Esophagus squamous epithelium (tissue), 5 donors: ENCODE measurements around the gene POLN. TPM values are rescaled to one million over a fixed set of nuclear protein-coding genes. Genes with fewer than 3 reads are reported as not detected.

ENCODE experiments used
- DNase-seq: peaks from one replicate; lab custom pipeline; 2025; lab: John Stamatoyannopoulos, UW
- H3K27ac ChIP-seq, 4 donors: fragments of 200-600 bp; sonication (generic); one replicate each; pipeline ENCODE4 v1.5.1; 2016 to 2019; ENCODE audit warnings: mild to moderate bottlenecking in 1 of 4
- H3K27me3 ChIP-seq, 4 donors: fragments of 200-600 bp; sonication (generic); 1 replicate in 3 of 4; 2 replicates in 1 of 4; pipeline versions ENCODE4 v1.5.1 to v1.6.0; 2017 to 2021; ENCODE audit warnings: antibody characterized with exemption in 1 of 4
- H3K36me3 ChIP-seq, 3 donors: fragments of 200-600 bp; sonication (generic); one replicate each; pipeline ENCODE4 v1.5.1; 2016 to 2019
- H3K4me1 ChIP-seq, 3 donors: fragments of 200-600 bp; sonication (generic); one replicate each; pipeline ENCODE4 v1.5.1; 2017 to 2019
- H3K4me3 ChIP-seq, 4 donors: fragments of 200-600 bp; sonication (generic); 1 replicate in 3 of 4; 2 replicates in 1 of 4; pipeline ENCODE4 v1.5.1; 2016 to 2019; ENCODE audit warnings: mild to moderate bottlenecking in 2 of 4, moderate library complexity in 1 of 4
- H3K9me3 ChIP-seq, 3 donors: fragments of 200-600 bp; sonication (generic); one replicate each; pipeline ENCODE4 v1.5.1; 2016 to 2019
- POLR2A ChIP-seq, 4 donors: fragments of 450-650 bp; IDR thresholded peaks; one replicate each; pipeline ENCODE4 v1.6.1; 2017; ENCODE audit warnings: antibody characterized with exemption in 4 of 4, mild to moderate bottlenecking in 4 of 4, moderate library complexity in 3 of 4
- WGBS, 2 donors: methylation state at CpG; one replicate each; pipeline ENCODE4 v1.1.5; 2018; 5-methylcytosine and 5-hydroxymethylcytosine counted together
- intact Hi-C: fragments of 100-400 bp; cut with DNase I; formaldehyde crosslinking; loops from one replicate; pipeline ENCODE4 v1.15.0; 2022
- total RNA-seq, 4 donors: library from RNA; depleted of rRNA; stranded (reverse); fragments of >200 nt; gene quantifications; one replicate each; pipeline ENCODE4 v1.1.0, GENCODE V29; 2016
- TF ChIP-seq, protein P1 (sequence below), 6 experiments: fragments of 450-650 bp in 4 of 6; fragments of 200-600 bp in 2 of 6; sonication (generic) in 2 of 6; IDR thresholded peaks; one replicate each; pipeline ENCODE4 v1.5.1; 2016 to 2019; ENCODE audit warnings: antibody characterized with exemption in 6 of 6, mild to moderate bottlenecking in 4 of 6, moderate library complexity in 4 of 6
- donor health status: DM: yes; HTN: yes; CAD: no.

Gene POLN
- total RNA-seq, 4 donors from 2014 or later = 0.19 to 1.5 (median 1.2) TPM

DNA sequence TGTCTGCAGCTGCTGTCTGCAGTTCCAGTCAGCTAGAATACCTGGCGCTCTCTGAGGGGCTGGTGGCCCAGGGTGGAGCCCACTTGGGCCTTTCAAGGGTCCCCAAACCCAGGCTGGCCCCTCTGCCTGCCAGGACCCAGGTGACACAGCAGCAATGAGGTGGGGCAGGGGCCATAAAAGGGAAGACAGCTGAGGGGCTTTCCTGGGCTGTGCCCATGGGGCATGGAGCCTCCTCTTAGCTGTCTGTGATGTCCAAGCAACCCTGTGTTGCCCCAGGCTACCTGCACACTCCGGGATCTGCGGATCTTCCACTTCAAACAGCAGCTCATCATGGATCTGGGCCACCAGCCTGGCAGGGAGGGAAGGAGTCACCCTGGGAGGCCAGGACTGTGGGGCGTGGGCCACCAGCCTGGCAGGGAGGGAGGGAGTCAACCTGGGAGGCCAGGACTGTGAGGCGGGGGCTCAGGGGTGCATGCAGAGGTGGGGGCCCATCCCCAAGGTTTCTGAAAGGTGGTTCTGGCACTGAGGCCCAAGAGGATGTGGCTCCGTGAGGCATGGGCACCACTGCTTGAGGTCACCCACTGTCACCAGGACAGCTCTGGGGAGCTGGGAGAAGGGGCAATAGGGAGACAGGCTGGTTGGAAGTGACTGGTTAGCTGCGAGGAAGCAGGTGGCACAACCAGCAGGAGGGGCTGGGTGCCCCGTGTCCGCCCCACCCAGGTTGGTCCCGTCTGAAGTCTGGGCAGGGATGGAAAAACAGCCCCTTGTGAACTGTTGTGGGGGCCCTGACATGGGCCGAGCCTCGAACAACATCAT lies 166.5 kb downstream of the POLN start:
- no peak for DNase-seq
- Histone ChIP-seq H3K4me1 (no peaks in the 10 kb centered on the region), H3K27me3 (peaks cover 0 to 14% (median 0%) of the 10 kb centered on the region in 4 donors), H3K4me3 (no peak overlapping the region), H3K9me3 (no peaks in the 10 kb centered on the region), H3K36me3 (no peaks in the 10 kb centered on the region), H3K27ac (no peak overlapping the region)
- intact Hi-C loops = no loop called here
- no peak for TF ChIP-seq POLR2A (IDR thresholded peaks at IDR 0.05)
- TF ChIP-seq, protein P1, sequence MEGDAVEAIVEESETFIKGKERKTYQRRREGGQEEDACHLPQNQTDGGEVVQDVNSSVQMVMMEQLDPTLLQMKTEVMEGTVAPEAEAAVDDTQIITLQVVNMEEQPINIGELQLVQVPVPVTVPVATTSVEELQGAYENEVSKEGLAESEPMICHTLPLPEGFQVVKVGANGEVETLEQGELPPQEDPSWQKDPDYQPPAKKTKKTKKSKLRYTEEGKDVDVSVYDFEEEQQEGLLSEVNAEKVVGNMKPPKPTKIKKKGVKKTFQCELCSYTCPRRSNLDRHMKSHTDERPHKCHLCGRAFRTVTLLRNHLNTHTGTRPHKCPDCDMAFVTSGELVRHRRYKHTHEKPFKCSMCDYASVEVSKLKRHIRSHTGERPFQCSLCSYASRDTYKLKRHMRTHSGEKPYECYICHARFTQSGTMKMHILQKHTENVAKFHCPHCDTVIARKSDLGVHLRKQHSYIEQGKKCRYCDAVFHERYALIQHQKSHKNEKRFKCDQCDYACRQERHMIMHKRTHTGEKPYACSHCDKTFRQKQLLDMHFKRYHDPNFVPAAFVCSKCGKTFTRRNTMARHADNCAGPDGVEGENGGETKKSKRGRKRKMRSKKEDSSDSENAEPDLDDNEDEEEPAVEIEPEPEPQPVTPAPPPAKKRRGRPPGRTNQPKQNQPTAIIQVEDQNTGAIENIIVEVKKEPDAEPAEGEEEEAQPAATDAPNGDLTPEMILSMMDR (IDR thresholded peaks at IDR 0.05) = no peak
- WGBS, 2 donors = 51 to 73% methylated on average over 2 to 7 of the region's 12 CpGs

DNA sequence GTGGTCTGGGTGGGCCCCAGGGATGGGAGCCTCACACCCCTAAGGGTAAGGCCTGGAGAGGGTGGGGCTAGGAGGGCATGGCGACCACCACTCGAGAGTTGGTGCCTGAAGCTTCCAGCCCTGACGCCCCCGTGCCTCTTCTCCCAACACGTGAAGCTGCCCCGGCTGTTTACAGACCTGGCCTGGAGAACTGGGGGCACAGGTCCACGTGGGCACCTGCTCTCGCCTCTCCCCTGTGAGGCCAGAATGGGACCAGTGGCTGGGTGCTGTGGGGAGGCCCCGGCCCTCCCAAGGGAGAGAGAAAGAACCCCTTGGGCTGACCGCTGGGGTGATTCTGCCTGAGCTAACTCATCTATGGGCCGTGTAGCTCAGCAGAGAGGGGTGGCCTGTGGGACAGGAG lies 167.3 kb downstream of the POLN start:
- Histone ChIP-seq H3K4me3 (no peak overlapping the region), H3K27ac (no peak overlapping the region), H3K27me3 (peaks cover 0 to 22% (median 0%) of the 10 kb centered on the region in 4 donors), H3K4me1 (no peaks in the 10 kb centered on the region), H3K36me3 (no peaks in the 10 kb centered on the region), H3K9me3 (no peaks in the 10 kb centered on the region)
- DNase-seq = no peak
- no peak for TF ChIP-seq POLR2A (IDR thresholded peaks at IDR 0.05)
- TF ChIP-seq, protein P1 (IDR thresholded peaks at IDR 0.05) = no peak
- WGBS, 2 donors = 74 to 80% methylated on average over 2 to 5 of the region's 11 CpGs
- intact Hi-C loops = no loop called here

DNA sequence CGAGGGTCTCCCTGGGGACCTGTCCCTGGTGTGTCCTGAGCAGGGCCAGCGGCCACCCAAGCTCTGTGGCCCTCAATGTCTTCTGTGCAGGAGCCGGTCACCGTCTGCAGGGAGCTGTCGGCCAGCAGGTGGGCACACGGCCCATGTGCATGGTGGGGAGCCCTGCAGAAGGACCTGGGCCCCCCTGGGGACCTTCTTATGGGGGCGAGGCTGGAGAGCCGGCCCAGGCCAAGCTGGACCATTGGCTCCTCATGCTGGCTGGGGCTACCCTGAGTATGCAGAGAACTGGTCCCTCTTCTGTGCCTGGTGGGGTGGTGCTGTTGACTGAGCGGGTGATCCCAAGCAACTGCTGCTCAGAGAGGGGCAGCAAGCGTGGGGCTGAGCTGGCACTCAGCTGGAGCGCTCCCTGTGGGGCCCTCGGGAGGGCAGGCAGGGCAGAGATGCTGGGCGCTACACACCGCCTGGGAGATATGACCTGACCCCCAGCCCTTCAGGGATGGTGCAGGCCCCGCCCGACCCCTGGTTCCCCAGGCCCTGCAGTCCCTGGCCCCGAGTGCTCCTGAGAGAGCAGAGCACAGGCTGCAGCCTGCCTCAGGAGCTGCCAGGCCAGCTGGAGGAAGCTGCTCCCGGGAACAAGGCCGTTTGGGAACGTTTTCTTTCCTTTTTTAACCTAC lies 168.0 kb downstream of the POLN start:
- TF ChIP-seq POLR2A (IDR thresholded peaks at IDR 0.05) = no peak
- TF ChIP-seq, protein P1 (IDR thresholded peaks at IDR 0.05) = no peak
- H3K4me3 ChIP-seq = no peak overlapping the region
- no peaks in the 10 kb centered on the region for H3K36me3 ChIP-seq
- intact Hi-C loops = no loop called here
- no peak overlapping the region for H3K27ac ChIP-seq
- WGBS, 2 donors = 60 to 80% methylated on average over 5 to 9 of the region's 20 CpGs
- no peaks in the 10 kb centered on the region for H3K9me3 ChIP-seq
- DNase-seq = no peak
- H3K27me3 ChIP-seq = peaks cover 0 to 29% (median 0%) of the 10 kb centered on the region in 4 donors
- H3K4me1 ChIP-seq = no peaks in the 10 kb centered on the region

DNA sequence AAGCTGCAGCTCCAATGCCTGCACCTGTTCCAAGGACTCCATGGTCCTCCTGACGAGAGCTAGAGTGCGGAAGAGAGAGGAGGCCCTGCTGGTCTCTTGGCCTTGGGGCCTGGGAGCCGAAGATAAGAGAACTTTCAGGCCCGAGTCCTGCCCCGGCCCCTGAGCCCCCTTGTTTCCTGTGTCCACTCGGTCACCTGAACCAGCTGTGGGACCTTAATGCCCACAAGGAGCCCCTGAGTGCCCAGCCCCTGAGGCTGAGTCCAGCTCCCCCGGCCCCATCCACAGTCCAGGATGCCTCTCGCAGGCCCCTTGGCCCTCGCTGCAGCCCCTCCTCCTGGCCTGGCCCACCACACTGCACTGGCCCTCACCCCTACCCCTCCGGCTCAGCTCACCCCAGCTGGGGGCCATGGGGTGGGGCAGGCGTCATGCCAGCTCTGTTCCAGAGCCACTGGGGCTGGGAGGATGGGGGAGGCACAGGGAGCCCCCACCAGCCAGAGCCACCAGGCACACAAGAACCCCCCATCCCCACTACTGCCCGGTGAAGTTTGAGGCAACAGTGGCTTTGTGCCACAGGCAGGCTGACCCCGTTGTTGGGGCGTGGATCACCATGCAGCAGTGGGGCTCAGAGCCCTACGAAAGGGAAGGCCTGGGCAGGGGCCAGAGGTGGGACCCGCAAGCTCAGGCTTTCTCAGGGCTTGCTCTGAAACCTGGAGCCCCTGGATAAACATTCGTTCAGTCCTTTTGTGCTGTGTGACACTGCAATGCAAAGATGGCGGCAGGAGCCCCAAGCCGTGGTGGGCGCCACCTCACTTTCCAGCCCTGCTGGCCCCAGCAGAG lies 168.7 kb downstream of the POLN start:
- Histone ChIP-seq H3K9me3 (no peaks in the 10 kb centered on the region), H3K4me3 (no peak overlapping the region), H3K27me3 (peaks cover 0 to 34% (median 0%) of the 10 kb centered on the region in 4 donors), H3K36me3 (no peaks in the 10 kb centered on the region), H3K27ac (no peak overlapping the region), H3K4me1 (no peaks in the 10 kb centered on the region)
- TF ChIP-seq POLR2A (IDR thresholded peaks at IDR 0.05) = no peak
- TF ChIP-seq, protein P1 (IDR thresholded peaks at IDR 0.05) = no peak
- DNase-seq = no peak
- WGBS, 2 donors = 94 to 96% methylated on average over 3 to 4 of the region's 20 CpGs
- intact Hi-C loops = no loop called here
